Gastrocnemius medialis (tissue), 4 donors: ENCODE measurements around the gene NRDC.

ENCODE experiments used
- POLR2A ChIP-seq, 2 donors: fragments of 450-650 bp; IDR thresholded peaks; one replicate each; pipeline ENCODE4 v1.6.1; 2017; ENCODE audit warnings: antibody characterized with exemption in 2 of 2, mild to moderate bottlenecking in 2 of 2, moderate library complexity in 2 of 2
- TF ChIP-seq, protein P1 (sequence below), 5 experiments: fragments of 450-650 bp in 3 of 5; fragments of 200-600 bp in 2 of 5; sonication (generic) in 2 of 5; IDR thresholded peaks in 4 of 5; conservative IDR thresholded peaks in 1 of 5; 1 replicate in 4 of 5; 2 replicates in 1 of 5; pipeline ENCODE4 v1.5.1; 2016 to 2019; ENCODE audit warnings: antibody characterized with exemption in 5 of 5, mild to moderate bottlenecking in 3 of 5, moderate library complexity in 3 of 5

DNA sequence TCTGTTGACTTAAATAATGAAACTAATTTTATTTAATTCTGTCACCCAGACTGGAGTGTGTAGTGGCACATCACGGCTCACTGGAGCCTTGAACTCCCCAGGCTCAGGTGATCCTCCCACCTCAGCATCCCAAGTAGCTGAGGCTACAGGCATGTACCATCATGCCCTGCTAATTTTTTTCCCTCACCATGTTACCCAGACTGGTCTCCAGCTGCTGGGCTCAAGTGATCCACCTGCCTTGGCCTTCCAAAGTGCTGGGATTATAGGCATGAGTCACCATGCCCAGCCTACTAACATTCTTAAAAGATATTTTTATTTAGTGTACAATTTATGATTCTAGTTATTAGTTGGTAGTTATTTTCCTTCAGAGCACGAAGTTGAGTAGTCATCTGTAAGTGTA is 49.5 kb downstream of the NRDC start:
- TF ChIP-seq POLR2A (IDR thresholded peaks at IDR 0.05), result no peak
- TF ChIP-seq, protein P1, sequence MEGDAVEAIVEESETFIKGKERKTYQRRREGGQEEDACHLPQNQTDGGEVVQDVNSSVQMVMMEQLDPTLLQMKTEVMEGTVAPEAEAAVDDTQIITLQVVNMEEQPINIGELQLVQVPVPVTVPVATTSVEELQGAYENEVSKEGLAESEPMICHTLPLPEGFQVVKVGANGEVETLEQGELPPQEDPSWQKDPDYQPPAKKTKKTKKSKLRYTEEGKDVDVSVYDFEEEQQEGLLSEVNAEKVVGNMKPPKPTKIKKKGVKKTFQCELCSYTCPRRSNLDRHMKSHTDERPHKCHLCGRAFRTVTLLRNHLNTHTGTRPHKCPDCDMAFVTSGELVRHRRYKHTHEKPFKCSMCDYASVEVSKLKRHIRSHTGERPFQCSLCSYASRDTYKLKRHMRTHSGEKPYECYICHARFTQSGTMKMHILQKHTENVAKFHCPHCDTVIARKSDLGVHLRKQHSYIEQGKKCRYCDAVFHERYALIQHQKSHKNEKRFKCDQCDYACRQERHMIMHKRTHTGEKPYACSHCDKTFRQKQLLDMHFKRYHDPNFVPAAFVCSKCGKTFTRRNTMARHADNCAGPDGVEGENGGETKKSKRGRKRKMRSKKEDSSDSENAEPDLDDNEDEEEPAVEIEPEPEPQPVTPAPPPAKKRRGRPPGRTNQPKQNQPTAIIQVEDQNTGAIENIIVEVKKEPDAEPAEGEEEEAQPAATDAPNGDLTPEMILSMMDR (IDR thresholded peaks at IDR 0.05 in 4 of 5, conservative IDR thresholded peaks at IDR 0.05 in 1 of 5), result no peak
